ENCODE results near the gene DGKG. TPM values are rescaled to one million over a fixed set of nuclear protein-coding genes. Genes with fewer than 3 reads are reported as not detected.

DGKG gene
- total and polyA plus RNA-seq, 10 of the 15 experiments (the other 5 are each of a cell fraction or from before 2014, with no cell fraction given): 0.39 to 6.2 (median 4.7) TPM

- Histone ChIP-seq H2AFZ (ENCODE audit: control insufficient read depth, low read depth, low read length) (no peak overlapping the region), H3K27ac (ENCODE audit: control insufficient read depth, insufficient read depth) (no peak overlapping the region), H3K79me2 (ENCODE audit: control insufficient read depth, insufficient read depth, low read length) (no peaks in the 10 kb centered on the region), H3K4me3 (no peak overlapping the region), H3K27me3 (replicated peaks in 1 of 2; ENCODE audit: control insufficient read depth in 2 of 2, insufficient read depth in 2 of 2, low read length in 1 of 2) (no peaks in the 10 kb centered on the region), H3K4me1 (ENCODE audit: control insufficient read depth, insufficient read depth, low read length) (no peaks in the 10 kb centered on the region), H3K36me3 (ENCODE audit: control insufficient read depth in 2 of 2, insufficient read depth in 2 of 2, low read length in 1 of 2) (no peaks in the 10 kb centered on the region), H3K4me2 (ENCODE audit: control insufficient read depth, insufficient read depth) (no peak overlapping the region), H4K20me1 (ENCODE audit: control insufficient read depth, insufficient read depth) (no peaks in the 10 kb centered on the region), H3K9ac (ENCODE audit: control insufficient read depth, insufficient read depth, low read length) (no peak overlapping the region), H3K9me3 (replicated peaks; ENCODE audit: control insufficient read depth, insufficient read depth, low read length) (no peaks in the 10 kb centered on the region)
- DNase-seq (ENCODE audit: low read depth, low spot score): no peak
- SMC1A ChIA-PET (ENCODE audit: uncharacterized antibody, unreplicated experiment): no interaction called here
- intact Hi-C loops (cut with micrococcal nuclease; ENCODE audit: unreplicated experiment) (no loop called here), in situ Hi-C loops (cut with MboI) (no loop called here)
- POLR2A ChIA-PET: no interaction called here
- TF ChIP-seq POLR2AphosphoS2 (IDR thresholded peaks at IDR 0.05; ENCODE audit: low read depth, low read length) (no peak), BACH1 (IDR thresholded peaks at IDR 0.05; ENCODE audit: borderline replicate concordance) (no peak), CBX5 (IDR thresholded peaks at IDR 0.05; ENCODE audit: low read depth) (no peak), RAD51 (IDR thresholded peaks at IDR 0.05) (no peak), HCFC1 (IDR thresholded peaks at IDR 0.05; ENCODE audit: low read length) (no peak), FOS (IDR thresholded peaks at IDR 0.05; ENCODE audit: borderline replicate concordance, extremely low read depth, insufficient read length) (no peak), ZZZ3 (IDR thresholded peaks at IDR 0.05; ENCODE audit: control insufficient read depth, insufficient read length, low read depth) (no peak), ZBTB33 (IDR thresholded peaks at IDR 0.05) (no peak), ZBTB11 (CRISPR knock-in tag; IDR thresholded peaks at IDR 0.05) (no peak), CUX1 (IDR thresholded peaks at IDR 0.05; ENCODE audit: insufficient replicate concordance, low read depth, low read length) (no peak), MTA2 (IDR thresholded peaks at IDR 0.05; ENCODE audit: low read depth) (no peak), TCF12 (IDR thresholded peaks at IDR 0.05; ENCODE audit: low read depth, low read length) (no peak), SIN3A (IDR thresholded peaks at IDR 0.05; ENCODE audit: low read depth, low read length) (no peak)
- FAIRE-seq: no peak
- RAD21 ChIA-PET (ENCODE audit: unreplicated experiment): no interaction called here
- no peak for ATAC-seq
- WGBS (ENCODE audit: insufficient coverage, insufficient replicate concordance, low lambda C conversion rate, missing lambda C conversion rate): 35% methylated on average over 7 of the region's 7 CpGs
- CTCF ChIA-PET: no interaction called here
- no TSS peak for BruUV-seq (replicated peaks)
These were observed 42.1 kb downstream of the DGKG start for GRCh38 chr3:186319945-186320344.
